NCI-H82 treated with DMSO at 0.1 percent for 48 hours (cell line): ENCODE data around the gene PDF.

Experiments used
- DNase-seq: peaks from one replicate; lab custom pipeline; 2025; ENCODE audit not compliant: unreplicated experiment; lab: John Stamatoyannopoulos, UW

The PDF gene

GRCh38 chr16:69340095-69340644 is 9.8 kb upstream of the PDF start:
- no peak for DNase-seq

- DNase-seq = peak; percentile 96
These were observed 9.1 kb upstream of the PDF start, which contains the start of the genes COG8 and NIP7 for GRCh38 chr16:69339289-69340094. Gene COG8, minus strand, starts transcription at chr16:69339564. Its CDS starts 12 bp downstream, at chr16:69339552. Gene NIP7, plus strand, starts transcription at chr16:69339772. Its CDS starts 58 bp downstream, at chr16:69339830.

GRCh38 chr16:69338557-69339288 is 8.3 kb upstream of the PDF start:
- no peak for DNase-seq

DNA sequence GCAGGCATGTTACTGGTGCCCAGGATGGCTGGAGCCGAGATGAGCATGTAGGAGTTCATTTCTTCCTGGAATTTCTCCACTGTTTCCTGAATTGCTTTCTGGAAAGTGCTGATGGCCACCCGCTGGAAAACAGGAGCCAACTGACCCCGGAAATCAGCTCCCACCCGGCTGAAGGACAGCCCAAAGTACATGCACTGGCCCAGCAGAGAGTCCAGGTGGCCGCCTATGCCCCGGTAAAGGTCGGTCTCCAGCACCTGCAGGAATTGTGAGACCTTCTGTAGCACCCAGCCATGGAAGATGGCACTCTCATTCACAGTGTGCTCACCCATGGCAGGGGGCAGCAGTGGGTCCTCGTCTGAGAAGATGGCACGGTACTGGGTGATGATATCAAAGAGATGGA is 4.3 kb upstream of the PDF start:
- DNase-seq = no peak

- no peak for DNase-seq
These were observed 761 bp downstream of the PDF start for GRCh38 chr16:69329369-69330285.

- no peak for DNase-seq
These were observed 1.5 kb downstream of the PDF start for GRCh38 chr16:69328854-69329316.

GRCh38 chr16:69327585-69328310 is 2.6 kb downstream of the PDF start:
- DNase-seq = no peak

DNA sequence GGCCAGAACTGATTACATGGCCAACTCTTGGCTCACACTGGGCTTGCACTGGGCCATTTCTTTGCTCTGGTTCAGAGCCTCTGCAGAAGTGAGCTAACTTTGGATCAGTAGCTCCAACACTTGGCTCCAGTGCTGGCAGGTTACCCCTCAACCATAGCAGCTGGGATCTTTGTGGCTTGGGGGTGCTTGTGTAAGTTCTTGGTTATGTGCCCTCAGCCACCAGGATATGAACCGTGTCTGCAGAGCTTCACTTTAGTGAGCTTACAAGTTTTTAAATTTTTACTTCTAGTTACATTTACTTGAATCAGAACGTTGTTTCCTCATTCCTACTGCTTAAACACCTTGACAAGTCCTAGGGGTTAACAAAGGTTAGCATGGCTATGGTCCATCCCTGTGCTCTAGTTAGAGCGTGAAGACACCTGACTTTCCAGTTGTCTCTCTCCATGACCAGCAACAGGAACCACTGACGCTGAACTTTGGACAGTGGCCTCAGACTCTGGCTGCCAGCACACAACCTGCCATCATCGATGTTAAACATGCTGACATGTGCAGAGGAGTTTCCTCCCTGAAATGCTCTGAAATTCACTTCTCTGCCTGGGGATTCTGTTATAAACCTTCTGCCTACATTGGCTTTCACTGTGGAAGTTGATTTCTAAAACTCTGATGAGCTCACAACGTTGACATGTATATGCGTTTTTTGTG is 4.1 kb downstream of the PDF start:
- DNase-seq = no peak

DNA sequence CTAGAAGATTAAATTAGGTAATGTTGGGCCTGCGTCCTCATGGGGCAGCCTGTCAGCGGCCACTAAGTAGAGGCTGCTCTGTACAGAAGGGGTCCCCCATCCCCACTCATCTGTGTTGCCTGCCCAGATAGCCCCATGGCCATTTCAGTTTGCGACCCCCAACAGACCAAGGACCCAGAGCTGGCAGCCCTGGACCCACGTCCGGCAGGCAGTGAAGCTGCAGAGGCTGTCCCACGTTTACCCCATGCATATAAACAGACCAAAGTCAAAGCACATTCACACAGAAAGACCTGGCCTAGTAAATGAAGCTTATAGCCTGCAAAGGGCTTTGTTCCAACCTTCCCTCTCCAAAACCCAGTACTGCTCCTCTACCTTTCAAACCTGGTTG is 4.6 kb downstream of the PDF start:
- no peak for DNase-seq

DNA sequence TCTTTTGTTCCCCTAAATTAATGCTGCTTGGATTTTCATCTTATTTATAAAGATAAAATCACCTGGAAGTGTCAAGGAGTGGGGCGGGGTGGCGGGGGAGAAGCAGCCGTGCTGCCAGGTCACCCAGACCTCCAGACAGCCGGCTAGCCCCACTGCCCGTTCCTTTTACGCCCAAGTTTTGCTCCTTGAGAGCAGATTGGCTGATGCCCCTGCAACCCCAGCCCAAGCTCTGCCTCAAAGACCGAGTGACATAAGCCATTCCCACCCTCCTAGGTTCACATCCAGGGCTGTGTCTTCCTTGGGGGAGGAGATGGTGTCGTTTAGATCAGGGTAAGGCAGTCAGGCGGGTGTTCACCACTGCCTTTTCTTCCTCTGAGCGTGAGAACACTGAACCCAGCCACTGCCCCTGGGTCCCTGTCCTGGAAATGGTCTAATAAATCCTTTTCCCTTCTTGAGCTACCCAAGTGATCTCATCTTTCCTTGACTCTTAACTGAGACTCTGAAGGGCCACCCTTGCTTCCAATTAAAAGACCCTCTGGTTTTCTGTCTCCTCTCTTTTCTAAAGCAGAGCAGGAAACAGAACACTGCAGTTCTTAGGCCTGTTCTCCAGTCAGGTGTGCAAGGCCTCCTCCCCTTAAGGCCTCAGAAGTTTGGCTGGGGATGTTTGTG is 5.7 kb downstream of the PDF start:
- no peak for DNase-seq

DNA sequence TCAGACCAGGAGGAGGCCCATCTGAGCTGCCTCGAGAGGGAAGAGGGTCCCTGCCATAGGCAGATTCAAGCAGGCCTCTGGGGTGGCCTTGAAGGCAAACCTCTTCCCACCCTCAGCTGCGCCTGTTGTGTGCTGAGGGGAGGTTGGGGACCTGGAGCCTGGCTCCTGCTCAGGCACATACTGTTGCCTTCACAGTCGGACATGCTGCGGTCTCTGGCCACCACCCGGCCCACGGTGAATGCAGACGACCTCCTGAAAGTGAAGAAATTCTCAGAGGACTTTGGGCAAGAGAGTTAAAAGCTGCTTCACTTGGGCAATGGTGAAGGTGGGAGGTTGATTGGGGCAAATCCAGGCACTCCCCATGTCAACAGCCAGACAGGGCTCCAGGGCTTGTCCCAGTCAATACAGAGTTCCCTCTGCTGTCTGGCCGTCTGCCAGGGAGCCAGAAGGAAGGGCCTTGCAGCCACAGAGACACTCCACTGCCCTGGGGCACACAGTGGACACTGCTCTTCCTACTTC is 6.3 kb downstream of the PDF start:
- DNase-seq = no peak

GRCh38 chr16:69323415-69323814 is 7.0 kb downstream of the PDF start:
- no peak for DNase-seq

DNA sequence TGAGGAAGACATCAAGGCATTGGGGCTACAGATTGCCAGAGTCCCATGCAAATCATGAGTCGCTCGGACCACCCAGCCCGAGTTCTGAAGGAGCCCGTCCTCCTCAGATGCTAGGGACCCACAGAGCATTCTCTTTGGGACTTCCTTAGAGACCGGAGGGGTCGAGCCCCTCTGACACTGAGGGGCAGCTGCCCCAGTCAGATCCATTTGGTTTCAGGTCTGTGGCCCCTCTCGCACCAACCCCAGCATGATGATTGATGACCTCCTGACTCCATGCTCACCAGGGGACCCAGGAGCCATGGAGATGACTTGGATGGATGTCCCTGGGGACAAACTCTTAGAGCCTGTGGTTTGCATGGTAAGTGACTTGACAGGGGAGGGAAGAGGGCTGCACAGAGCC is 8.0 kb downstream of the PDF start:
- no peak for DNase-seq

DNA sequence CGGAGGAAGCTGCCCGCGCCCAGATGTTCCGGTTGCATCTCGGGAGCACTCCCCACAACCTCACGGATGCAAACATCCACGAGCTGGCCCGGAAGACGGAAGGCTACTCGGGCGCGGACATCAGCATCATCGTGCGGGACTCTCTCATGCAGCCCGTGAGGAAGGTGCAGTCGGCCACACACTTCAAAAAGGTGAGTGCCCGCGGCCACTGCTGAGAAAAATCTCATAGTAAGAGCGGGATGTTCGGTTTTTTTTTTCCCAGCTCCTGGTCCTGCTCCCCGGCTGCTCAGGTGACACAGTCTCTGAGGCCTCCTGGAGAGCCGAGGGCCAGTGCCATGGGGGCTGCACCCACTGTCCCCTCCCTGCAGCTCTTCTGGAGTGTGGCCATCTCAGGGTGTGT is 9.3 kb downstream of the PDF start:
- no peak for DNase-seq

DNA sequence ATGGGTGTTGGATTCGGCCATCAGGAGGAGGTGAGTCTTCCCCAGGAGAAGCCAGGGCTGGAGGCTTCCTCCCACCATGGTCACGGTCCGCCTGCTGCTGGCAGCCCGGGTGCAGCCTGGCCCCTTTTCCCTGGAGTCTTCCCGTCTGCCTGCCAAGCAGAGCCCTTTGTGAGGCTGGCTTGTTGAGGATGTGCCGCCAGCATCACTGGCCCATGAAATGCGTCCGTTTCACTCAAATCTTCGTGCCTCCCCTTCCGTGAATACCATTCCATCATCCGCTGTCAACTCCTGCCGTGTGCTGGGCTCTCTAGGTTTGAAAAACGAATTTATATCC is 9.7 kb downstream of the PDF start:
- DNase-seq = no peak

GRCh38 chr16:69319826-69320739 is 10.3 kb downstream of the PDF start:
- no peak for DNase-seq

DNA sequence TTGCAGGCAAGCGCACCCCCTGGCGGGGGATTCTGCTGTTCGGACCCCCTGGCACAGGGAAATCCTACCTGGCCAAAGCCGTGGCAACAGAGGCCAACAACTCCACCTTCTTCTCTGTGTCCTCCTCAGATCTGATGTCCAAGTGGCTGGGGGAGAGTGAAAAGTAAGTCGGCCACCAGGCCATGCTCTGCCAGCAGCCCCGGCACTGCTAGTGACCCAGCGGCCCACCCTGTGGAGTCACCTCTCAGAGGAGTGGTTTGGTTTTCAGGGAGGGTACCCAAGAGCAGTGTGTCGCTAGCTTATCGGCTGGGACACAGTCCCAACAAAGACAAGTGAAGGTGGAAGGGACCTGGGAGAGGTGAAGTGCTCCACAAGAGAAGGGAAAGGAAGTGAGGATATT is 11.0 kb downstream of the PDF start:
- no peak for DNase-seq

GRCh38 chr16:69318911-69319289 is 11.5 kb downstream of the PDF start:
- no peak for DNase-seq
